Endothelial cell of umbilical vein (primary cell): ENCODE measurements around the gene MYPN. TPM values are rescaled to one million over a fixed set of nuclear protein-coding genes. Genes with fewer than 3 reads are reported as not detected.

Experiments used
- BruUV-seq: library from RNA; stranded (reverse); fragments of 400-500 nt; replicated peaks from 2 replicates; lab custom pipeline; 2021; lab: Mats Ljungman, UMichigan
- CTCF ChIA-PET: fragments of 300-600, 350-600 bp; sonication (Branson Sonifier 250); formaldehyde crosslinking; loops from one replicate; lab custom pipeline; 2021; ENCODE audit warnings: antibody characterized with exemption, inconsistent platforms; lab: Charles Lee
- POLR2A ChIA-PET: fragments of 300-600, 350-600 bp; sonication (Branson Sonifier 250); formaldehyde crosslinking; loops from one replicate; lab custom pipeline; 2021; ENCODE audit warnings: antibody characterized with exemption, inconsistent platforms; lab: Charles Lee
- DNase-seq: peaks from one replicate; pipeline ENCODE4 v3.0.0-alpha.2; 2011; ENCODE audit warnings: low read depth, low spot score
- FAIRE-seq: peaks from 2 replicates; lab custom pipeline; 2011; peaks lifted over from hg19 to GRCh38; lab: Jason Lieb, UNC
- H2AFZ ChIP-seq: 2 replicates; pipeline ENCODE4 v1.6.0; 2012; ENCODE audit warnings: low read depth, low read length, control low read depth, inconsistent platforms
- H3K27ac ChIP-seq: 2 replicates; pipeline ENCODE4 v1.5.1; 2011; ENCODE audit warnings: low read depth, mild to moderate bottlenecking, control low read depth, low read length, moderate library complexity; ENCODE audit not compliant: insufficient read depth
- H3K27me3 ChIP-seq, 2 experiments: 2 replicates each; pipeline versions ENCODE4 v1.6.0 to v1.6.1; 2011; ENCODE audit warnings: low read length in 2 of 2, mixed read lengths in 1 of 2; ENCODE audit not compliant: control insufficient read depth in 2 of 2, insufficient read depth in 2 of 2
- H3K36me3 ChIP-seq, 2 experiments: 2 replicates in 1 of 2; 3 replicates in 1 of 2; pipeline ENCODE4 v1.5.1; 2011; ENCODE audit warnings: low read length in 2 of 2, mild to moderate bottlenecking in 1 of 2, moderate library complexity in 1 of 2; ENCODE audit not compliant: control insufficient read depth in 2 of 2, insufficient read depth in 2 of 2; ENCODE audit errors: extremely low read depth in 1 of 2
- H3K4me1 ChIP-seq: 3 replicates; pipeline ENCODE4 v1.5.1; 2011; ENCODE audit warnings: mild to moderate bottlenecking, low read length; ENCODE audit not compliant: control insufficient read depth, insufficient read depth; ENCODE audit errors: extremely low read depth
- H3K4me2 ChIP-seq: 2 replicates; pipeline ENCODE4 v1.6.1; 2011; ENCODE audit warnings: low read length, control low read depth, mixed read lengths; ENCODE audit not compliant: insufficient read depth
- H3K4me3 ChIP-seq, 3 experiments: fragments of 200-600 bp in 1 of 3; sonication (generic), shearing (Covaris generic) in 1 of 3; replicated peaks in 1 of 3; 2 replicates each; pipeline ENCODE4 v1.5.1; 2011 to 2016; ENCODE audit warnings: control low read depth in 3 of 3, low read length in 3 of 3, mild to moderate bottlenecking in 2 of 3, inconsistent platforms in 1 of 3, low read depth in 1 of 3, moderate library complexity in 1 of 3; ENCODE audit not compliant: insufficient read depth in 1 of 3
- H3K79me2 ChIP-seq: 2 replicates; pipeline ENCODE4 v1.6.0; 2012; ENCODE audit warnings: low read length, inconsistent platforms; ENCODE audit not compliant: control insufficient read depth, insufficient read depth
- H3K9ac ChIP-seq: replicated peaks from 2 replicates; pipeline ENCODE3; 2011; ENCODE audit warnings: low read length, control low read depth; ENCODE audit not compliant: insufficient read depth; ENCODE audit errors: extremely low read depth
- H3K9me1 ChIP-seq: replicated peaks from 3 replicates; pipeline ENCODE4 v1.6.0; 2011; ENCODE audit warnings: mild to moderate bottlenecking, low read length; ENCODE audit not compliant: control insufficient read depth, insufficient read depth; ENCODE audit errors: extremely low read depth
- H3K9me3 ChIP-seq: replicated peaks from 2 replicates; pipeline ENCODE4 v1.5.1; 2012; ENCODE audit warnings: low read length, inconsistent platforms; ENCODE audit not compliant: control insufficient read depth, insufficient read depth
- H4K20me1 ChIP-seq: replicated peaks from 2 replicates; pipeline ENCODE3; 2011; ENCODE audit warnings: mild to moderate bottlenecking, low read length; ENCODE audit not compliant: control insufficient read depth, insufficient read depth; ENCODE audit errors: extremely low read depth
- CTCF ChIP-seq, 2 donors: IDR thresholded peaks; 1 replicate in 1 of 2; 2 replicates in 1 of 2; pipeline ENCODE4 v1.5.1; 2011; ENCODE audit warnings: low read length in 2 of 2, mild to moderate bottlenecking in 2 of 2, moderate library complexity in 2 of 2, control low read depth in 1 of 2, inconsistent platforms in 1 of 2, low read depth in 1 of 2; ENCODE audit not compliant: insufficient read depth in 1 of 2; ENCODE audit errors: extremely low read depth in 1 of 2
- EZH2 ChIP-seq: IDR thresholded peaks from 2 replicates; pipeline ENCODE4 v1.6.1; 2012; ENCODE audit warnings: borderline replicate concordance, low read depth, mild to moderate bottlenecking, moderate library complexity, low read length, inconsistent platforms; ENCODE audit not compliant: severe bottlenecking
- FOS ChIP-seq: IDR thresholded peaks from 2 replicates; pipeline ENCODE4 v1.6.1; 2011; ENCODE audit warnings: mild to moderate bottlenecking, low read length, moderate library complexity, borderline replicate concordance; ENCODE audit not compliant: insufficient read depth
- GATA2 ChIP-seq: IDR thresholded peaks from 2 replicates; pipeline ENCODE4 v1.7.0; 2011; ENCODE audit warnings: low read depth, mild to moderate bottlenecking, moderate library complexity, mixed read lengths, low read length; ENCODE audit not compliant: insufficient read length, insufficient read depth
- JUN ChIP-seq: IDR thresholded peaks from 2 replicates; pipeline ENCODE4 v1.6.1; 2011; ENCODE audit warnings: borderline replicate concordance, low read depth; ENCODE audit not compliant: insufficient read length, insufficient read depth
- MYC ChIP-seq: IDR thresholded peaks from one replicate; pipeline ENCODE4 v1.6.1; 2011; ENCODE audit warnings: mild to moderate bottlenecking, low read depth, low read length
- POLR2A ChIP-seq: IDR thresholded peaks from 2 replicates; pipeline ENCODE4 v1.6.1; 2012; ENCODE audit warnings: low read depth, mild to moderate bottlenecking, control low read depth, low read length
- POLR2AphosphoS5 ChIP-seq: IDR thresholded peaks from 2 replicates; pipeline ENCODE4 v1.6.1; 2012; ENCODE audit warnings: low read depth, mild to moderate bottlenecking, control low read depth, low read length, moderate library complexity; ENCODE audit not compliant: insufficient read depth
- dilution Hi-C: fragments of 300-500 bp; cut with MboI; formaldehyde crosslinking; loops from one replicate; pipeline ENCODE4 v1.15.0; 2019; ENCODE audit warnings: low sequenced_read_pairs; ENCODE audit not compliant: extremely low pct_ligation_motif_present
- intact Hi-C: fragments of 100-400 bp; cut with micrococcal nuclease; formaldehyde crosslinking; loops from one replicate; pipeline ENCODE4 v1.10.0; 2022
- polyA plus RNA-seq, 4 experiments: library from polyadenylated mRNA; depleted of rRNA in 3 of 4; stranded (reverse) in 3 of 4; unstranded in 1 of 4; fragments of >200 nt; gene quantifications; 2 replicates each; pipeline versions ENCODE4 v1.2.1 to v1.2.3, GENCODE V29; 2011 to 2012; ENCODE audit warnings: missing spikeins in 1 of 4
- total RNA-seq: library from RNA; stranded (reverse); gene quantifications from 2 replicates; pipeline ENCODE4 v1.2.3, GENCODE V29; 2021
- TF ChIP-seq, protein P1 (sequence below): IDR thresholded peaks from 2 replicates; pipeline ENCODE4 v1.6.1; 2011; ENCODE audit not compliant: insufficient read depth, insufficient read length

Gene MYPN
- total and polyA plus RNA-seq, 2 donors (not counting 3 experiments of a cell fraction or from before 2014, with no cell fraction given) = 0.01 TPM; not detected in 1

GRCh38 chr10:68251625-68252495, 142.6 kb downstream of the MYPN start:
- Histone ChIP-seq H3K79me2 (no peaks in the 10 kb centered on the region), H3K36me3 (no peaks in the 10 kb centered on the region), H3K9ac (no peak overlapping the region), H3K9me3 (no peaks in the 10 kb centered on the region), H3K4me1 (no peaks in the 10 kb centered on the region), H3K4me2 (no peak overlapping the region), H3K27ac (no peak overlapping the region), H2AFZ (no peak overlapping the region), H3K9me1 (no peaks in the 10 kb centered on the region), H4K20me1 (no peaks in the 10 kb centered on the region), H3K4me3 (no peak overlapping the region), H3K27me3 (peaks cover 7 to 16% of the 10 kb centered on the region in 2 experiments)
- no TSS peak for BruUV-seq
- dilution Hi-C loops (no loop called here), intact Hi-C loops (no loop called here)
- TF ChIP-seq JUN = no peak
- no peak for DNase-seq
- POLR2A ChIA-PET = no interaction called here
- FAIRE-seq = no peak
- CTCF ChIA-PET = interaction anchor here (0.7 to 1.7 kb wide), 2 partner anchors 16 to 36 kb away, joined by 3 to 6 read pairs; no protein-coding TSS in a partner anchor

DNA sequence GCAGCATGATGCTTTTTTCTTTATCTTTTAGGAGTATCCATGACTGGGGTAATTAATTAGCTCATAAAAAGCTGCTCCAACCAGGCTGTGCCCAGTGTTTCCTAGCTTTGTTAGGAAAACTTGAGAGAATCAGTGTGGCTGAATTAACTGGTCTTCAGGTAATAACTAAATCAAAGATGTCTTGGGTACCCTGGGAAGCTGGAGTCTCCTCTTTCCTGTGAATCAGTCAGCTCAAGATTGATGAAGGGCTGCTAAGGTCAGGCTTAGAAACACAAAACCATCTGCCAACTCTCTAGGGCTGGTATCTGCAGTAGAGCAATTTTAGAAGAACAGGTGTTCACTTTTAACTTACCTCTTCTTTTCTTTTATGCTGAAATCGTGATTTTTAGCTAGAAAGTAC, 144.1 kb downstream of the MYPN start:
- POLR2A ChIA-PET = no interaction called here
- dilution Hi-C loops (no loop called here), intact Hi-C loops (no loop called here)

More for the DNA sequence above, 144.1 kb downstream of the MYPN start:
- BruUV-seq = no TSS peak
- Histone ChIP-seq H3K79me2 (no peaks in the 10 kb centered on the region), H3K27ac (no peak overlapping the region), H3K9ac (no peak overlapping the region), H4K20me1 (no peaks in the 10 kb centered on the region), H3K9me1 (no peaks in the 10 kb centered on the region), H3K4me3 (no peak overlapping the region), H3K9me3 (no peaks in the 10 kb centered on the region), H3K4me1 (no peaks in the 10 kb centered on the region), H3K4me2 (no peak overlapping the region), H2AFZ (no peak overlapping the region), H3K36me3 (no peaks in the 10 kb centered on the region), H3K27me3 (peaks cover 7 to 16% of the 10 kb centered on the region in 2 experiments)
- TF ChIP-seq POLR2AphosphoS5 (no peak), MYC (no peak), FOS (no peak), CTCF (IDR thresholded peaks at IDR 0.05; ENCODE audit: extremely low read depth in 1 of 2, insufficient read depth in 1 of 2, low read depth in 1 of 2, low read length in 2 of 2) (no peak), JUN (no peak), EZH2 (no peak), POLR2A (no peak), GATA2 (no peak)
- TF ChIP-seq, protein P1, sequence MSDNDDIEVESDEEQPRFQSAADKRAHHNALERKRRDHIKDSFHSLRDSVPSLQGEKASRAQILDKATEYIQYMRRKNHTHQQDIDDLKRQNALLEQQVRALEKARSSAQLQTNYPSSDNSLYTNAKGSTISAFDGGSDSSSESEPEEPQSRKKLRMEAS = no peak
- FAIRE-seq (no peak), DNase-seq (no peak)
- CTCF ChIA-PET = interaction anchor here (0.9 to 1.7 kb wide), 6 partner anchors 13 to 48 kb away, joined by 3 to 6 read pairs (median 4); no protein-coding TSS in a partner anchor
